Parathyroid adenoma (tissue), 2 donors: Measurements from ENCODE around the gene AFF3.

Experiments used
- H2AFZ ChIP-seq: fragments of 300-600 bp; sonication (generic); one replicate; pipeline ENCODE4 v1.7.0; 2017; ENCODE audit warnings: antibody characterized with exemption, mild to moderate bottlenecking
- H3K27ac ChIP-seq: fragments of 300-600 bp; sonication (generic); one replicate; pipeline ENCODE4 v1.7.0; 2017
- H3K27me3 ChIP-seq: fragments of 300-600 bp; sonication (generic); one replicate; pipeline ENCODE4 v1.7.0; 2017; ENCODE audit warnings: low read length; ENCODE audit not compliant: control insufficient read depth, insufficient read depth
- H3K36me3 ChIP-seq: fragments of 300-600 bp; sonication (generic); one replicate; pipeline ENCODE4 v1.7.0; 2017; ENCODE audit warnings: low read length; ENCODE audit not compliant: control insufficient read depth, insufficient read depth
- H3K4me1 ChIP-seq: fragments of 300-600 bp; sonication (generic); one replicate; pipeline ENCODE4 v1.7.0; 2017; ENCODE audit warnings: control low read depth
- H3K4me2 ChIP-seq: fragments of 300-600 bp; sonication (generic); one replicate; pipeline ENCODE4 v1.7.0; 2017; ENCODE audit warnings: low read length
- H3K4me3 ChIP-seq: fragments of 300-600 bp; sonication (generic); one replicate; pipeline ENCODE4 v1.7.0; 2017; ENCODE audit warnings: low read depth, low read length
- H3K79me2 ChIP-seq: fragments of 300-600 bp; sonication (generic); one replicate; pipeline ENCODE4 v1.7.0; 2017; ENCODE audit warnings: control low read depth
- H3K9ac ChIP-seq: fragments of 300-600 bp; sonication (generic); one replicate; pipeline ENCODE4 v1.7.0; 2017; ENCODE audit warnings: mild to moderate bottlenecking
- H3K9me3 ChIP-seq: fragments of 300-600 bp; sonication (generic); one replicate; pipeline ENCODE4 v1.7.0; 2017; ENCODE audit warnings: low read length; ENCODE audit not compliant: control insufficient read depth
- CTCF ChIP-seq: fragments of 300-600 bp; sonication (generic); IDR thresholded peaks from one replicate; pipeline ENCODE4 v1.7.0; 2017; ENCODE audit warnings: antibody characterized with exemption, mild to moderate bottlenecking
- donor health status: primary hyperparathyroidism.

The AFF3 gene

DNA sequence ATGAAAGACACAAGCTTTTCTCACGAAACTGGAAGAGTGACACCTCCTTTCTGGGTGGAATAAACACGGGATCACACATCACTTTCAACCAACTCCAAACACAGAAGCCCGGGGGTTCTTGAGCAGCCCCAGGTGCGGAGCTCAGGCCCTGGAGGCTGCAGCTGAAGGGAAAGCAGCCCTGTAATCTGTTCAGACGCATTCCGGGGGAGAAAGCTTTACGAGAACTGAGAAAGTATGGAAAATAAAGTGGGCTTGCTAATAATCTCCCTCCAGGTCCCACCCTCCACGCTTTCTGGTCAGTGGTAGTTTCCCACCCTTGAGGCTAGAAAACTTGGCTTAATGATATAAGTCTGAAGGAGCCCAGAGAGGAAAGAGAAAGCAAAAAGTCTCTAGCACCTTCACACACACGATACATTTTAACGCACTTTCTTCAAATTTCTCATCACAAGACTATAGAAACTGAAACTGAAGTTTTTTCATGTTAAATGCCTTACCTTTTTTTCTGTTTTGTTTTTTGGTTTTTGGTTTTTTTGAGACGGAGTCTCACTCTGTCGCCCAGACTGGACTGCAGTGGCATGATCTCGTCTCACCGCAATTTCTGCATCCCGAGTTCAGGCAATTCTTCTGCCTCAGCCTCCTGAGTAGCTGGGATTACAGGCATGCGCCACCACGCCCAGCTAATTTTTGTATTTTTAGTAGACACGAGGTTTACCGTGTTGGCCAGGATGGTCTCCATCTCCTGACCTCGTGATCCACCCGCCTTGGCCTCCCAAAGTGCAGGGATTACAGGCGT, 141.3 kb downstream of the AFF3 start:
- no peak for TF ChIP-seq CTCF
- H3K9me3 ChIP-seq: no peaks in the 10 kb centered on the region
- no peaks in the 10 kb centered on the region for H3K79me2 ChIP-seq
- no peak overlapping the region for H3K4me2 ChIP-seq
- no peaks in the 10 kb centered on the region for H3K27me3 ChIP-seq
- H3K4me1 ChIP-seq: peaks cover 6% of the 10 kb centered on the region
- H3K9ac ChIP-seq: no peak overlapping the region
- no peaks in the 10 kb centered on the region for H3K36me3 ChIP-seq
- no peak overlapping the region for H2AFZ ChIP-seq
- no peak overlapping the region for H3K4me3 ChIP-seq
- H3K27ac ChIP-seq: no peak overlapping the region

DNA sequence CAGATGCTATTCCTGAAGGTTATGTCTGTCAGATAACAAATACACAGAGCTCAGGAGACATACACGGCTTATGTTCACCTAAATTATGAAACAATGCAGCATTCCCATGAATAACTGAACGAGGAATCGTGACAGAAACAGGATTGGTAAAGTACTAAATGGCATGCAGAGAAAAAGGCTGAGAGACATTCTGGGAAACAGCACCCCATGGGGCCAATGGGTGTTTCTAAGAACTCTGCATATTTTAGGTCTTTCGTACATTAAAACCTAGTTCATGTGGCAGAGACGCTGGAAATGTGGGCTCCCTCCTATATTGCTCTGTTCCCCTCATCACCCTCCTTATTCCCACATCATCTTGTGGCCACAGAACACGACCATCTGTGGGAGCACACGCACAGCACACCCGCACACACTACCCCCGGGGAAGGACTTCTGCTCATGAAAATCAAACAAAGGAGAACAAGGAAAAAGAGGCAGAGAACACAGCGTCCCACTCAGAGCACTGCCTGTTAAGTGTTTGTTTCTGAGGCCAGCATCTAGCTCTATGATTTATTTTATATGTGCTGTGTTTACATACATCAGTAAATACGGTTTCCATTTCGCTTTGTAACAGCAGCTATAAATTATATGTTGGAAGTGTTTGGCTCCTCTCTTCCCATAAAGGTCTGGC, 143.6 kb downstream of the AFF3 start:
- Histone ChIP-seq H3K9ac (no peak overlapping the region), H3K9me3 (no peaks in the 10 kb centered on the region), H2AFZ (no peak overlapping the region), H3K79me2 (no peaks in the 10 kb centered on the region), H3K27ac (no peak overlapping the region), H3K4me3 (no peak overlapping the region), H3K4me1 (no peaks in the 10 kb centered on the region), H3K4me2 (no peak overlapping the region), H3K27me3 (no peaks in the 10 kb centered on the region), H3K36me3 (no peaks in the 10 kb centered on the region)
- no peak for TF ChIP-seq CTCF

- no peak overlapping the region for H3K27ac ChIP-seq
- no peaks in the 10 kb centered on the region for H3K27me3 ChIP-seq
- no peak overlapping the region for H3K9ac ChIP-seq
Observed at GRCh38 chr2:99989905-99990304, 152.5 kb downstream of the AFF3 start.

GRCh38 chr2:99988599-99988998, 153.8 kb downstream of the AFF3 start:
- no peak for TF ChIP-seq CTCF
- no peak overlapping the region for H3K9ac ChIP-seq
- H3K4me1 ChIP-seq: no peaks in the 10 kb centered on the region
- no peak overlapping the region for H2AFZ ChIP-seq
- H3K27me3 ChIP-seq: no peaks in the 10 kb centered on the region
- no peak overlapping the region for H3K27ac ChIP-seq
- no peaks in the 10 kb centered on the region for H3K9me3 ChIP-seq
- H3K4me2 ChIP-seq: no peak overlapping the region
- no peaks in the 10 kb centered on the region for H3K36me3 ChIP-seq
- no peak overlapping the region for H3K4me3 ChIP-seq
- H3K79me2 ChIP-seq: no peaks in the 10 kb centered on the region

More at GRCh38 chr2:99989905-99990304, 152.5 kb downstream of the AFF3 start:
- Histone ChIP-seq H3K4me1 (no peaks in the 10 kb centered on the region), H3K9me3 (no peaks in the 10 kb centered on the region), H2AFZ (no peak overlapping the region), H3K36me3 (no peaks in the 10 kb centered on the region), H3K79me2 (no peaks in the 10 kb centered on the region), H3K4me3 (no peak overlapping the region), H3K4me2 (no peak overlapping the region)
- no peak for TF ChIP-seq CTCF
